Astrocyte (in vitro differentiated cells and primary cell): Measurements from ENCODE around the gene APMAP.

Experiments
- CTCF ChIP-seq: IDR thresholded peaks from 2 replicates; pipeline ENCODE4 v1.5.1; 2011; ENCODE audit warnings: low read depth, mild to moderate bottlenecking, inconsistent platforms, low read length, moderate library complexity; ENCODE audit not compliant: insufficient read depth
- EZH2 ChIP-seq: IDR thresholded peaks from 2 replicates; pipeline ENCODE4 v1.6.1; 2012; ENCODE audit warnings: mild to moderate bottlenecking, low read length, inconsistent platforms; ENCODE audit not compliant: insufficient read depth

GRCh38 chr20:24996449-24997377 is 4.2 kb upstream of the APMAP start:
- TF ChIP-seq CTCF, result no peak
- no peak for TF ChIP-seq EZH2
